ENCODE measurements around the gene NOS2. TPM values are rescaled to one million over a fixed set of nuclear protein-coding genes. Genes with fewer than 3 reads are reported as not detected.
"Not testable (repeated sequence)": the region's sequence is repeated elsewhere in the genome, so short reads cannot be mapped to it uniquely, and the experiment has no call there.

NOS2 gene
- total and polyA plus RNA-seq, 2 donors (not counting 1 experiment from before 2014, with no cell fraction given) = under 0.01 TPM; not detected in 1

- H3K4me3 ChIP-seq (replicated peaks in 1 of 4; ENCODE audit: control extremely low read depth in 1 of 4, insufficient read depth in 1 of 4, low read depth in 3 of 4, low read length in 4 of 4) = no peak overlapping the region
- no peaks in the 10 kb centered on the region for H3K9me3 ChIP-seq (ENCODE audit: control insufficient read depth, insufficient read depth, low read depth, low read length)
- no peaks in the 10 kb centered on the region for H3K27me3 ChIP-seq (ENCODE audit: control insufficient read depth, insufficient read depth, low read length)
- no peaks in the 10 kb centered on the region for H3K4me1 ChIP-seq (ENCODE audit: control insufficient read depth, extremely low read depth, insufficient read depth, low read length)
- no peaks in the 10 kb centered on the region for H4K20me1 ChIP-seq (ENCODE audit: control insufficient read depth, extremely low read depth, insufficient read depth, low read length)
- no peaks in the 10 kb centered on the region for H3K79me2 ChIP-seq (ENCODE audit: control insufficient read depth, insufficient read depth, low read length)
- H2AFZ ChIP-seq (ENCODE audit: low read length) = no peak overlapping the region
- no peak overlapping the region for H3K4me2 ChIP-seq (ENCODE audit: extremely low read depth, insufficient read depth, low read length)
- H3K36me3 ChIP-seq (ENCODE audit: control insufficient read depth, insufficient read depth, low read length) = no peaks in the 10 kb centered on the region
- DNase-seq (ENCODE audit: low read depth in 2 of 2) = peak; percentile 18 to 29
- H3K9ac ChIP-seq (ENCODE audit: insufficient read depth, low read length) = no peak overlapping the region
- no peak for TF ChIP-seq CTCF (conservative IDR thresholded peaks at IDR 0.05 in 1 of 2, IDR thresholded peaks at IDR 0.05 in 1 of 2; ENCODE audit: low read depth in 1 of 2, low read length in 2 of 2)
- no peak for TF ChIP-seq EZH2 (IDR thresholded peaks at IDR 0.05; ENCODE audit: low read length, missing control alignments)
- H3K27ac ChIP-seq (ENCODE audit: insufficient read depth, low read length) = no peak overlapping the region
These were observed 37.6 kb downstream of the NOS2 start for GRCh38 chr17:27762527-27763305.

- H3K9me3 ChIP-seq (ENCODE audit: control insufficient read depth, insufficient read depth, low read depth, low read length); H3K4me1 ChIP-seq (ENCODE audit: control insufficient read depth, extremely low read depth, insufficient read depth, low read length); H3K36me3 ChIP-seq (ENCODE audit: control insufficient read depth, insufficient read depth, low read length); H2AFZ ChIP-seq (ENCODE audit: low read length); H3K27me3 ChIP-seq (ENCODE audit: control insufficient read depth, insufficient read depth, low read length); H4K20me1 ChIP-seq (ENCODE audit: control insufficient read depth, extremely low read depth, insufficient read depth, low read length); DNase-seq (ENCODE audit: low read depth in 2 of 2); H3K79me2 ChIP-seq (ENCODE audit: control insufficient read depth, insufficient read depth, low read length); H3K27ac ChIP-seq (ENCODE audit: insufficient read depth, low read length); H3K4me3 ChIP-seq (replicated peaks in 1 of 4; ENCODE audit: control extremely low read depth in 1 of 4, insufficient read depth in 1 of 4, low read depth in 3 of 4, low read length in 4 of 4); H3K9ac ChIP-seq (ENCODE audit: insufficient read depth, low read length); H3K4me2 ChIP-seq (ENCODE audit: extremely low read depth, insufficient read depth, low read length): not testable (repeated sequence)
These were observed 39.4 kb downstream of the NOS2 start for GRCh38 chr17:27760931-27761330.

- H3K9me3 ChIP-seq (ENCODE audit: control insufficient read depth, insufficient read depth, low read depth, low read length) = no peaks in the 10 kb centered on the region
- peak; percentile 82 to 84 for TF ChIP-seq CTCF (conservative IDR thresholded peaks at IDR 0.05 in 1 of 2, IDR thresholded peaks at IDR 0.05 in 1 of 2; ENCODE audit: low read depth in 1 of 2, low read length in 2 of 2)
- no peak for TF ChIP-seq EZH2 (IDR thresholded peaks at IDR 0.05; ENCODE audit: low read length, missing control alignments)
- no peak overlapping the region for H3K9ac ChIP-seq (ENCODE audit: insufficient read depth, low read length)
- no peak overlapping the region for H2AFZ ChIP-seq (ENCODE audit: low read length)
- no peaks in the 10 kb centered on the region for H4K20me1 ChIP-seq (ENCODE audit: control insufficient read depth, extremely low read depth, insufficient read depth, low read length)
- no peak overlapping the region for H3K4me3 ChIP-seq (replicated peaks in 1 of 4; ENCODE audit: control extremely low read depth in 1 of 4, insufficient read depth in 1 of 4, low read depth in 3 of 4, low read length in 4 of 4)
- H3K27ac ChIP-seq (ENCODE audit: insufficient read depth, low read length) = no peak overlapping the region
- no peaks in the 10 kb centered on the region for H3K79me2 ChIP-seq (ENCODE audit: control insufficient read depth, insufficient read depth, low read length)
- no peaks in the 10 kb centered on the region for H3K36me3 ChIP-seq (ENCODE audit: control insufficient read depth, insufficient read depth, low read length)
- DNase-seq (ENCODE audit: low read depth in 2 of 2) = peak; percentile 7 to 31
- no peak overlapping the region for H3K4me2 ChIP-seq (ENCODE audit: extremely low read depth, insufficient read depth, low read length)
- H3K27me3 ChIP-seq (ENCODE audit: control insufficient read depth, insufficient read depth, low read length) = no peaks in the 10 kb centered on the region
- no peaks in the 10 kb centered on the region for H3K4me1 ChIP-seq (ENCODE audit: control insufficient read depth, extremely low read depth, insufficient read depth, low read length)
These were observed 40.1 kb downstream of the NOS2 start for GRCh38 chr17:27760069-27760885.
